Peyer's patch (tissue), 4 donors: ENCODE results near the gene HLA-DQB1. TPM values are rescaled to one million over a fixed set of nuclear protein-coding genes. Genes with fewer than 3 reads are reported as not detected.

Experiments
- DNase-seq, 3 donors: peaks; one replicate each; pipeline ENCODE4 v3.0.0-alpha.2; 2017 to 2019
- H3K27ac ChIP-seq, 4 donors: fragments of 200-600 bp; sonication (generic); one replicate each; pipeline ENCODE4 v1.5.1; 2016 to 2019
- H3K27me3 ChIP-seq, 2 donors: fragments of 200-600 bp; sonication (generic); one replicate each; pipeline ENCODE4 v1.5.1; 2019
- H3K36me3 ChIP-seq, 3 donors: fragments of 200-600 bp; sonication (generic); one replicate each; pipeline ENCODE4 v1.5.1; 2016 to 2019
- H3K4me1 ChIP-seq, 4 donors: fragments of 200-600 bp; sonication (generic); one replicate each; pipeline ENCODE4 v1.5.1; 2016 to 2019
- H3K4me3 ChIP-seq, 4 donors: fragments of 200-600 bp; sonication (generic); 1 replicate in 3 of 4; 2 replicates in 1 of 4; pipeline ENCODE4 v1.5.1; 2016 to 2019; ENCODE audit warnings: mild to moderate bottlenecking in 1 of 4
- H3K9me3 ChIP-seq, 4 donors: fragments of 200-600 bp; sonication (generic); one replicate each; pipeline ENCODE4 v1.5.1; 2016 to 2019; ENCODE audit warnings: mild to moderate bottlenecking in 1 of 4
- POLR2A ChIP-seq, 2 donors: fragments of 450-650 bp; IDR thresholded peaks; one replicate each; pipeline ENCODE4 v1.5.1; 2017; ENCODE audit warnings: antibody characterized with exemption in 2 of 2, mild to moderate bottlenecking in 2 of 2, moderate library complexity in 2 of 2
- total RNA-seq, 4 donors: library from RNA; depleted of rRNA; stranded (reverse); fragments of >200 nt; gene quantifications; one replicate each; pipeline ENCODE4 v1.1.0, GENCODE V29; 2016
- TF ChIP-seq, protein P1 (sequence below), 6 experiments: fragments of 450-650 bp in 4 of 6; fragments of 200-600 bp in 2 of 6; sonication (generic) in 1 of 6; IDR thresholded peaks; one replicate each; pipeline ENCODE4 v1.5.1; 2017 to 2019; ENCODE audit warnings: antibody characterized with exemption in 6 of 6, mild to moderate bottlenecking in 3 of 6, moderate library complexity in 1 of 6

Gene HLA-DQB1
- total RNA-seq, 4 donors from 2014 or later = 7.6 to 18.2 TPM; not detected in 2

GRCh38 chr6:32609731-32610640 is 56.5 kb downstream of the HLA-DQB1 start:
- H3K36me3 ChIP-seq = no peaks in the 10 kb centered on the region
- H3K4me1 ChIP-seq = no peaks in the 10 kb centered on the region
- H3K9me3 ChIP-seq = no peaks in the 10 kb centered on the region
- peak overlapping the region; percentile 52 to 84 (median 75) for H3K27ac ChIP-seq
- TF ChIP-seq, protein P1, sequence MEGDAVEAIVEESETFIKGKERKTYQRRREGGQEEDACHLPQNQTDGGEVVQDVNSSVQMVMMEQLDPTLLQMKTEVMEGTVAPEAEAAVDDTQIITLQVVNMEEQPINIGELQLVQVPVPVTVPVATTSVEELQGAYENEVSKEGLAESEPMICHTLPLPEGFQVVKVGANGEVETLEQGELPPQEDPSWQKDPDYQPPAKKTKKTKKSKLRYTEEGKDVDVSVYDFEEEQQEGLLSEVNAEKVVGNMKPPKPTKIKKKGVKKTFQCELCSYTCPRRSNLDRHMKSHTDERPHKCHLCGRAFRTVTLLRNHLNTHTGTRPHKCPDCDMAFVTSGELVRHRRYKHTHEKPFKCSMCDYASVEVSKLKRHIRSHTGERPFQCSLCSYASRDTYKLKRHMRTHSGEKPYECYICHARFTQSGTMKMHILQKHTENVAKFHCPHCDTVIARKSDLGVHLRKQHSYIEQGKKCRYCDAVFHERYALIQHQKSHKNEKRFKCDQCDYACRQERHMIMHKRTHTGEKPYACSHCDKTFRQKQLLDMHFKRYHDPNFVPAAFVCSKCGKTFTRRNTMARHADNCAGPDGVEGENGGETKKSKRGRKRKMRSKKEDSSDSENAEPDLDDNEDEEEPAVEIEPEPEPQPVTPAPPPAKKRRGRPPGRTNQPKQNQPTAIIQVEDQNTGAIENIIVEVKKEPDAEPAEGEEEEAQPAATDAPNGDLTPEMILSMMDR (IDR thresholded peaks at IDR 0.05) = no peak
- TF ChIP-seq POLR2A (IDR thresholded peaks at IDR 0.05) = no peak
- no peaks in the 10 kb centered on the region for H3K27me3 ChIP-seq
- peak overlapping the region in 1 of 4 donors; percentile 36 for H3K4me3 ChIP-seq
- peak in 2 of 3 donors; percentile 61 to 71 for DNase-seq

Other genes starting within 250 kb of the HLA-DQB1 start
- 100 to 1,000 TPM; 354 to 966 (median 405) TPM for gene HLA-DRA, start 226.8 kb downstream of the HLA-DQB1 start, total RNA-seq
- gene HLA-DRB5, start 136.4 kb downstream of the HLA-DQB1 start, total RNA-seq = 10 to 100 TPM in 2 of 4 donors, not detected in 2; 14.7 to 36.3 TPM
- gene HLA-DRB1, start 76.8 kb downstream of the HLA-DQB1 start, total RNA-seq = 100 to 1,000 TPM in 2 of 4 donors, 10 to 100 TPM in 2; 49.8 to 260 (median 102) TPM
- 10 to 100 TPM in 1 of 4 donors, 1 to 10 TPM in 1, under 1 TPM in 1, not detected in 1; 0.67 to 36.3 (median 1.5) TPM for gene HLA-DQA1, start 29.3 kb downstream of the HLA-DQB1 start, total RNA-seq
- gene HLA-DQA2, start 74.7 kb upstream of the HLA-DQB1 start, total RNA-seq = 1 to 10 TPM in 1 of 4 donors, not detected in 3; 2.5 TPM
- gene HLA-DQB2, start 96.9 kb upstream of the HLA-DQB1 start, total RNA-seq = not detected
- 10 to 100 TPM in 1 of 4 donors, 1 to 10 TPM in 2, under 1 TPM in 1; 0.88 to 13.2 (median 4.2) TPM for gene HLA-DOB, start 150.3 kb upstream of the HLA-DQB1 start, total RNA-seq
- 10 to 100 TPM; 16.5 to 53.2 (median 39.4) TPM for gene TAP2, start 172.1 kb upstream of the HLA-DQB1 start, total RNA-seq
- gene PSMB8, start 177.4 kb upstream of the HLA-DQB1 start, total RNA-seq = 100 to 1,000 TPM in 2 of 4 donors, 10 to 100 TPM in 2; 48.1 to 104 (median 96.0) TPM
- 100 to 1,000 TPM in 3 of 4 donors, 10 to 100 TPM in 1; 25.6 to 136 (median 107) TPM for gene TAP1, start 187.0 kb upstream of the HLA-DQB1 start, total RNA-seq
- gene PSMB9, start 187.5 kb upstream of the HLA-DQB1 start, total RNA-seq = 100 to 1,000 TPM in 1 of 4 donors, 10 to 100 TPM in 3; 53.5 to 124 (median 80.9) TPM